Measurements from ENCODE around the gene FGD2. TPM values are rescaled to one million over a fixed set of nuclear protein-coding genes. Genes with fewer than 3 reads are reported as not detected.

The FGD2 gene
- total RNA-seq, 2 donors from 2014 or later = not detected

DNA sequence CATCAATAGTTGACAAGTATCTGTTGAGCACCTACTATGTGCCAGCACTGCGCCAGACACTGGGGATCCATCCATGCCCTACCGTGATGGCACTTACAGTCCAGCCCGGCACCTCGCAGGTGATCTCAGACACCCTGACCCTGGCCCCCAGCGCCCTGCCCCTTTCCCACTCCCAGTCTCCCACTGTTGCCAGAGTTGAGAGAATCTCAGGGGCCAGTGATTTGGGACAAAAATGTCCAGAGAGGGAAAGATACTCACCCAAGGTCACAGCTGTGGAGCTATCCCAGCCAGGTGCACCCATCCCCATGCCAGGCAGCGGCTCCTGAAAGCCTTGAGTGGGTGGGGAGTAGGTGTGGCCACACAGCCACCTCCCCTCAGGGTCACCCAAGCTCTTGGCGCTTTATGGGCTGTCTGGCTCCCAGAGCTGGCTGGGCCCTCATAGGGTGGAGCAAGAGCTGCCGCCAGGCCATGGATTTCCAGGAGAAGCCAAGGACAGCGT is 47.6 kb upstream of the FGD2 start:
- H3K36me3 ChIP-seq (ENCODE audit: control insufficient read depth, insufficient read depth, low read length) = no peaks in the 10 kb centered on the region
- H3K9ac ChIP-seq (ENCODE audit: extremely low read depth, low read length, poor library complexity, severe bottlenecking) = no peak overlapping the region
- Mint-ChIP-seq H3K27me3 (ENCODE audit: insufficient read depth) (peaks cover 1% of the 10 kb centered on the region), H3K9me3 (no peaks in the 10 kb centered on the region), H3K27ac (no peak overlapping the region), H3K4me3 (no peak overlapping the region), H3K4me1 (peaks cover 6% of the 10 kb centered on the region), H3K36me3 (ENCODE audit: low read depth) (no peaks in the 10 kb centered on the region)
- TF ChIP-seq, protein P1, sequence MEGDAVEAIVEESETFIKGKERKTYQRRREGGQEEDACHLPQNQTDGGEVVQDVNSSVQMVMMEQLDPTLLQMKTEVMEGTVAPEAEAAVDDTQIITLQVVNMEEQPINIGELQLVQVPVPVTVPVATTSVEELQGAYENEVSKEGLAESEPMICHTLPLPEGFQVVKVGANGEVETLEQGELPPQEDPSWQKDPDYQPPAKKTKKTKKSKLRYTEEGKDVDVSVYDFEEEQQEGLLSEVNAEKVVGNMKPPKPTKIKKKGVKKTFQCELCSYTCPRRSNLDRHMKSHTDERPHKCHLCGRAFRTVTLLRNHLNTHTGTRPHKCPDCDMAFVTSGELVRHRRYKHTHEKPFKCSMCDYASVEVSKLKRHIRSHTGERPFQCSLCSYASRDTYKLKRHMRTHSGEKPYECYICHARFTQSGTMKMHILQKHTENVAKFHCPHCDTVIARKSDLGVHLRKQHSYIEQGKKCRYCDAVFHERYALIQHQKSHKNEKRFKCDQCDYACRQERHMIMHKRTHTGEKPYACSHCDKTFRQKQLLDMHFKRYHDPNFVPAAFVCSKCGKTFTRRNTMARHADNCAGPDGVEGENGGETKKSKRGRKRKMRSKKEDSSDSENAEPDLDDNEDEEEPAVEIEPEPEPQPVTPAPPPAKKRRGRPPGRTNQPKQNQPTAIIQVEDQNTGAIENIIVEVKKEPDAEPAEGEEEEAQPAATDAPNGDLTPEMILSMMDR (conservative IDR thresholded peaks at IDR 0.05) = no peak
- H3K27me3 ChIP-seq (ENCODE audit: control insufficient read depth, insufficient read depth, low read length, poor library complexity, severe bottlenecking) = no peaks in the 10 kb centered on the region
- WGBS, 2 experiments (ENCODE audit: insufficient coverage in 1 of 2, insufficient read length in 1 of 2) = 94 to 100% methylated on average over 2 to 9 of the region's 9 CpGs
- H3K9me3 ChIP-seq (ENCODE audit: control insufficient read depth, low read length) = no peaks in the 10 kb centered on the region
- H3K27ac ChIP-seq (ENCODE audit: low read depth, low read length) = no peak overlapping the region
- no peak for DNase-seq
- H3K4me1 ChIP-seq (ENCODE audit: control insufficient read depth, insufficient read depth, low read length) = no peaks in the 10 kb centered on the region
- H3K4me3 ChIP-seq (ENCODE audit: low read length) = no peak overlapping the region

GRCh38 chr6:36958775-36959554 is 46.5 kb upstream of the FGD2 start:
- H3K4me3 Mint-ChIP-seq = no peak overlapping the region
- no peaks in the 10 kb centered on the region for H3K36me3 Mint-ChIP-seq (ENCODE audit: low read depth)
- H3K4me1 Mint-ChIP-seq = peaks cover 6% of the 10 kb centered on the region
- Histone ChIP-seq H3K27ac (ENCODE audit: low read depth, low read length) (no peak overlapping the region), H3K9ac (ENCODE audit: extremely low read depth, low read length, poor library complexity, severe bottlenecking) (no peak overlapping the region), H3K4me1 (ENCODE audit: control insufficient read depth, insufficient read depth, low read length) (no peaks in the 10 kb centered on the region), H3K27me3 (ENCODE audit: control insufficient read depth, insufficient read depth, low read length, poor library complexity, severe bottlenecking) (no peaks in the 10 kb centered on the region), H3K9me3 (ENCODE audit: control insufficient read depth, low read length) (no peaks in the 10 kb centered on the region), H3K36me3 (ENCODE audit: control insufficient read depth, insufficient read depth, low read length) (no peaks in the 10 kb centered on the region), H3K4me3 (ENCODE audit: low read length) (no peak overlapping the region)
- peaks cover 1% of the 10 kb centered on the region for H3K27me3 Mint-ChIP-seq (ENCODE audit: insufficient read depth)
- WGBS, 2 experiments (ENCODE audit: insufficient coverage in 1 of 2, insufficient read length in 1 of 2) = 93 to 94% methylated on average over 43 to 44 of the region's 44 CpGs
- no peaks in the 10 kb centered on the region for H3K9me3 Mint-ChIP-seq
- H3K27ac Mint-ChIP-seq = no peak overlapping the region
- TF ChIP-seq, protein P1 (conservative IDR thresholded peaks at IDR 0.05) = no peak
- peak; percentile 81 for DNase-seq

GRCh38 chr6:36959555-36960250 is 45.8 kb upstream of the FGD2 start:
- H3K27me3 ChIP-seq (ENCODE audit: control insufficient read depth, insufficient read depth, low read length, poor library complexity, severe bottlenecking) = no peaks in the 10 kb centered on the region
- H3K36me3 ChIP-seq (ENCODE audit: control insufficient read depth, insufficient read depth, low read length) = no peaks in the 10 kb centered on the region
- H3K36me3 Mint-ChIP-seq (ENCODE audit: low read depth) = no peaks in the 10 kb centered on the region
- peaks cover 6% of the 10 kb centered on the region for H3K4me1 Mint-ChIP-seq
- H3K4me1 ChIP-seq (ENCODE audit: control insufficient read depth, insufficient read depth, low read length) = no peaks in the 10 kb centered on the region
- H3K27ac ChIP-seq (ENCODE audit: low read depth, low read length) = no peak overlapping the region
- H3K4me3 Mint-ChIP-seq = no peak overlapping the region
- no peak overlapping the region for H3K27ac Mint-ChIP-seq
- H3K27me3 Mint-ChIP-seq (ENCODE audit: insufficient read depth) = peaks cover 1% of the 10 kb centered on the region
- DNase-seq = no peak
- TF ChIP-seq, protein P1 (conservative IDR thresholded peaks at IDR 0.05) = no peak
- H3K4me3 ChIP-seq (ENCODE audit: low read length) = no peak overlapping the region
- no peaks in the 10 kb centered on the region for H3K9me3 Mint-ChIP-seq
- WGBS, 2 experiments (ENCODE audit: insufficient coverage in 1 of 2, insufficient read length in 1 of 2) = 95 to 96% methylated on average over 13 to 16 of the region's 17 CpGs
- H3K9ac ChIP-seq (ENCODE audit: extremely low read depth, low read length, poor library complexity, severe bottlenecking) = no peak overlapping the region
- H3K9me3 ChIP-seq (ENCODE audit: control insufficient read depth, low read length) = no peaks in the 10 kb centered on the region

Data from endodermal cell (in vitro differentiated cells).